DLD1 (cell line): ENCODE measurements around the gene AQP3.
"Not testable (repeated sequence)": the region's sequence is repeated elsewhere in the genome, so short reads cannot be mapped to it uniquely, and the experiment has no call there.

Experiments used
- in situ Hi-C: cut with HindIII; loops from 2 replicates; pipeline ENCODE4 v1.10.0; 2017; ENCODE audit warnings: low sequenced_read_pairs

AQP3 gene

GRCh38 chr9:33424043-33424442, 23.4 kb downstream of the AQP3 start:
- in situ Hi-C loops = not testable (repeated sequence)

GRCh38 chr9:33419708-33420303, 27.6 kb downstream of the AQP3 start:
- in situ Hi-C loops = no loop called here

- in situ Hi-C loops = no loop called here
These were observed 29.3 kb downstream of the AQP3 start for GRCh38 chr9:33418090-33418489.

GRCh38 chr9:33416996-33417395, 30.4 kb downstream of the AQP3 start:
- in situ Hi-C loops = no loop called here

- in situ Hi-C loops = no loop called here
These were observed 31.8 kb downstream of the AQP3 start for GRCh38 chr9:33415501-33416038.

- in situ Hi-C loops = no loop called here
These were observed 32.4 kb downstream of the AQP3 start for GRCh38 chr9:33414889-33415500.

GRCh38 chr9:33414268-33414667, 33.1 kb downstream of the AQP3 start:
- in situ Hi-C loops = no loop called here

- in situ Hi-C loops = loop anchor here (10.0 kb wide), 2 partner anchors 57 to 133 kb away; no protein-coding TSS in a partner anchor
These were observed 39.3 kb downstream of the AQP3 start for GRCh38 chr9:33408087-33408486.

- in situ Hi-C loops = loop anchor here (10.0 kb wide), 2 partner anchors 58 to 132 kb away; no protein-coding TSS in a partner anchor
These were observed 40.3 kb downstream of the AQP3 start for GRCh38 chr9:33407061-33407460.

GRCh38 chr9:33404788-33405362, 42.5 kb downstream of the AQP3 start:
- in situ Hi-C loops = loop anchor here (10.0 kb wide), 2 partner anchors 60 to 130 kb away; no protein-coding TSS in a partner anchor

- in situ Hi-C loops = loop anchor here (10.0 kb wide), 2 partner anchors 61 to 129 kb away; no protein-coding TSS in a partner anchor
These were observed 43.2 kb downstream of the AQP3 start for GRCh38 chr9:33403941-33404787.

- in situ Hi-C loops = loop anchor here (10.0 kb wide), 2 partner anchors 62 to 128 kb away; no protein-coding TSS in a partner anchor
These were observed 45.0 kb downstream of the AQP3 start, which contains the start of gene AQP7 for GRCh38 chr9:33402371-33402770. TSS of gene AQP7 (minus strand) at chr9:33402568. CDS start at chr9:33401262, 1,306 bp downstream.

GRCh38 chr9:33401809-33402208, 45.6 kb downstream of the AQP3 start:
- in situ Hi-C loops = loop anchor here (10.0 kb wide), 2 partner anchors 63 to 127 kb away; no protein-coding TSS in a partner anchor

GRCh38 chr9:33399047-33399446, 48.3 kb downstream of the AQP3 start:
- in situ Hi-C loops = not testable (repeated sequence)

- in situ Hi-C loops = not testable (repeated sequence)
These were observed 49.6 kb downstream of the AQP3 start for GRCh38 chr9:33397801-33398200.

GRCh38 chr9:33395159-33395879, 52.1 kb downstream of the AQP3 start:
- in situ Hi-C loops = not testable (repeated sequence)

- in situ Hi-C loops = not testable (repeated sequence)
These were observed 53.4 kb downstream of the AQP3 start for GRCh38 chr9:33393986-33394385.

GRCh38 chr9:33393581-33393980, 53.8 kb downstream of the AQP3 start:
- in situ Hi-C loops = no loop called here

GRCh38 chr9:33392591-33393021, 54.8 kb downstream of the AQP3 start:
- in situ Hi-C loops = not testable (repeated sequence)
